Measurements from ENCODE around the gene RNF215. TPM values are rescaled to one million over a fixed set of nuclear protein-coding genes. Genes with fewer than 3 reads are reported as not detected.

Gene RNF215
- total and polyA plus RNA-seq, 7 experiments from 2014 or later = 0.08 to 10.8 (median 4.9) TPM

- intact Hi-C loops (cut with micrococcal nuclease) = no loop called here
- ATAC-seq = no peak
- H3K27me3 Mint-ChIP-seq = no peaks in the 10 kb centered on the region
Measured at GRCh38 chr22:30333707-30334087, 53.5 kb downstream of the RNF215 start.

GRCh38 chr22:30332994-30333706 lies 54.1 kb downstream of the RNF215 start:
- intact Hi-C loops (cut with micrococcal nuclease) = no loop called here

More at GRCh38 chr22:30333707-30334087, 53.5 kb downstream of the RNF215 start:
- peak overlapping the region in 8 of 9 donors; percentile 11 to 71 (median 56) for H3K27ac Mint-ChIP-seq
- H3K4me1 ChIP-seq (ENCODE audit: control insufficient read depth in 2 of 2, insufficient read depth in 2 of 2, low read length in 2 of 2) = peaks cover 0 to 5% of the 10 kb centered on the region in 2 donors
- H3K9me3 Mint-ChIP-seq = peaks cover 0 to 2% (median 0%) of the 10 kb centered on the region in 11 donors
- H3K4me1 Mint-ChIP-seq = peaks cover 0 to 37% (median 5%) of the 10 kb centered on the region in 7 donors
- no peak for DNase-seq
- no peak overlapping the region for H3K4me3 Mint-ChIP-seq
- POLR2A ChIA-PET = interaction anchor here (48.9 kb wide), 1 partner anchor 32 kb away, joined by 1265 read pairs; the partner anchor contains the start of gene CASTOR1
- peaks cover 3 to 41% (median 20%) of the 10 kb centered on the region in 5 donors for H3K36me3 Mint-ChIP-seq
- H3K36me3 ChIP-seq (ENCODE audit: control insufficient read depth in 2 of 3, insufficient read depth in 3 of 3, low read length in 3 of 3) = peaks cover 32 to 74% (median 49%) of the 10 kb centered on the region in 3 experiments
- no peaks in the 10 kb centered on the region for H3K27me3 ChIP-seq (ENCODE audit: control insufficient read depth in 2 of 2, insufficient read depth in 2 of 2, low read length in 2 of 2)
- no peak overlapping the region for H3K4me3 ChIP-seq (ENCODE audit: low read length)
- CTCF ChIA-PET = interaction anchor here (0.5 to 1.5 kb wide), 4 partner anchors 21 to 1089 kb away, joined by 3 to 4 read pairs (median 3); no protein-coding TSS in a partner anchor
- H3K9me3 ChIP-seq (ENCODE audit: control insufficient read depth in 2 of 3, low read length in 3 of 3) = no peaks in the 10 kb centered on the region
- H3K27ac ChIP-seq (ENCODE audit: low read depth, low read length) = peak overlapping the region; percentile 18

GRCh38 chr22:30332551-30332950 lies 54.7 kb downstream of the RNF215 start:
- H3K36me3 Mint-ChIP-seq = peaks cover 3 to 33% (median 16%) of the 10 kb centered on the region in 5 donors
- DNase-seq = no peak
- peaks cover 4 to 44% (median 10%) of the 10 kb centered on the region in 7 donors for H3K4me1 Mint-ChIP-seq
- ATAC-seq = no peak
- H3K27ac ChIP-seq (ENCODE audit: low read depth, low read length) = peak overlapping the region; percentile 31
- peaks cover 3 to 9% of the 10 kb centered on the region in 2 donors for H3K4me1 ChIP-seq (ENCODE audit: control insufficient read depth in 2 of 2, insufficient read depth in 2 of 2, low read length in 2 of 2)
- no peaks in the 10 kb centered on the region for H3K9me3 Mint-ChIP-seq
- H3K27me3 Mint-ChIP-seq = no peaks in the 10 kb centered on the region
- H3K36me3 ChIP-seq (ENCODE audit: control insufficient read depth in 2 of 3, insufficient read depth in 3 of 3, low read length in 3 of 3) = peaks cover 28 to 62% (median 41%) of the 10 kb centered on the region in 3 experiments
- CTCF ChIA-PET = interaction anchor here (1.0 to 1.1 kb wide), 3 partner anchors 22 to 45 kb away, joined by 3 read pairs; no protein-coding TSS in a partner anchor
- intact Hi-C loops (cut with micrococcal nuclease) = no loop called here
- no peak overlapping the region for H3K4me3 ChIP-seq (ENCODE audit: low read length)
- H3K9me3 ChIP-seq (ENCODE audit: control insufficient read depth in 2 of 3, low read length in 3 of 3) = no peaks in the 10 kb centered on the region
- H3K27ac Mint-ChIP-seq = peak overlapping the region in 5 of 9 donors; percentile 58 to 77 (median 63)
- H3K4me3 Mint-ChIP-seq = no peak overlapping the region
- POLR2A ChIA-PET = interaction anchor here (1.6 to 48.9 kb wide), 2 partner anchors 12 to 31 kb away, joined by 5 to 1265 read pairs; partner anchors contain the start of gene CASTOR1
- no peaks in the 10 kb centered on the region for H3K27me3 ChIP-seq (ENCODE audit: control insufficient read depth in 2 of 2, insufficient read depth in 2 of 2, low read length in 2 of 2)

More at GRCh38 chr22:30332994-30333706, 54.1 kb downstream of the RNF215 start:
- Histone ChIP-seq H3K9me3 (ENCODE audit: control insufficient read depth in 2 of 3, low read length in 3 of 3) (no peaks in the 10 kb centered on the region), H3K27me3 (ENCODE audit: control insufficient read depth in 2 of 2, insufficient read depth in 2 of 2, low read length in 2 of 2) (no peaks in the 10 kb centered on the region), H3K27ac (ENCODE audit: low read depth, low read length) (peak overlapping the region; percentile 31), H3K36me3 (ENCODE audit: control insufficient read depth in 2 of 3, insufficient read depth in 3 of 3, low read length in 3 of 3) (peaks cover 28 to 68% (median 45%) of the 10 kb centered on the region in 3 experiments), H3K4me1 (ENCODE audit: control insufficient read depth in 2 of 2, insufficient read depth in 2 of 2, low read length in 2 of 2) (peaks cover 0 to 5% of the 10 kb centered on the region in 2 donors), H3K4me3 (ENCODE audit: low read length) (no peak overlapping the region)
- DNase-seq (no peak), ATAC-seq (no peak)
- Mint-ChIP-seq H3K27me3 (no peaks in the 10 kb centered on the region), H3K4me1 (peaks cover 0 to 39% (median 5%) of the 10 kb centered on the region in 7 donors), H3K36me3 (peaks cover 3 to 38% (median 19%) of the 10 kb centered on the region in 5 donors), H3K4me3 (peak overlapping the region in 1 of 10 donors; percentile 51), H3K27ac (peak overlapping the region in 7 of 9 donors; percentile 53 to 77 (median 59)), H3K9me3 (no peaks in the 10 kb centered on the region)
- CTCF ChIA-PET = interaction anchor here (0.5 to 1.1 kb wide), 3 partner anchors 21 to 1089 kb away, joined by 3 read pairs; no protein-coding TSS in a partner anchor
- POLR2A ChIA-PET = interaction anchor here (1.6 to 48.9 kb wide), 2 partner anchors 13 to 32 kb away, joined by 5 to 1265 read pairs; partner anchors contain the start of gene CASTOR1

Other genes starting within 250 kb of the RNF215 start
- gene LIF, start 140.7 kb downstream of the RNF215 start, total RNA-seq = 100 to 1,000 TPM in 1 of 5 experiments, under 1 TPM in 2, not detected in 2; 0.64 to 260 (median 0.98) TPM
- gene LIF, start 140.7 kb downstream of the RNF215 start, polyA plus RNA-seq = not detected
- 100 to 1,000 TPM in 1 of 5 experiments, 10 to 100 TPM in 2, 1 to 10 TPM in 1, under 1 TPM in 1; 0.49 to 158 (median 46.0) TPM for gene OSM, start 120.6 kb downstream of the RNF215 start, total RNA-seq
- 1 to 10 TPM; 2.0 to 6.3 TPM for gene OSM, start 120.6 kb downstream of the RNF215 start, polyA plus RNA-seq
- 10 to 100 TPM; 12.4 to 21.3 (median 17.9) TPM for gene CASTOR1, start 97.9 kb downstream of the RNF215 start, total RNA-seq
- gene CASTOR1, start 97.9 kb downstream of the RNF215 start, polyA plus RNA-seq = 10 to 100 TPM; 19.0 to 43.0 TPM
- gene TBC1D10A, start 60.5 kb downstream of the RNF215 start, total RNA-seq = 10 to 100 TPM; 47.2 to 73.8 (median 70.9) TPM
- 10 to 100 TPM; 62.6 to 84.7 TPM for gene TBC1D10A, start 60.5 kb downstream of the RNF215 start, polyA plus RNA-seq
- gene SF3A1, start 30.5 kb downstream of the RNF215 start, total RNA-seq = 100 to 1,000 TPM; 267 to 341 (median 284) TPM
- gene SF3A1, start 30.5 kb downstream of the RNF215 start, polyA plus RNA-seq = 100 to 1,000 TPM in 1 of 2 donors, 10 to 100 TPM in 1; 83.2 to 115 TPM
- gene CCDC157, start 30.4 kb downstream of the RNF215 start, total RNA-seq = 1 to 10 TPM; 1.8 to 6.9 (median 3.2) TPM
- 1 to 10 TPM; 1.4 to 2.1 TPM for gene CCDC157, start 30.4 kb downstream of the RNF215 start, polyA plus RNA-seq
- 100 to 1,000 TPM in 1 of 5 experiments, 10 to 100 TPM in 4; 10.7 to 147 (median 16.5) TPM for gene SEC14L2, start 9.6 kb upstream of the RNF215 start, total RNA-seq
- gene SEC14L2, start 9.6 kb upstream of the RNF215 start, polyA plus RNA-seq = 10 to 100 TPM; 12.7 to 20.7 TPM
- gene MTFP1, start 38.4 kb upstream of the RNF215 start, total RNA-seq = 10 to 100 TPM; 10.2 to 68.2 (median 23.6) TPM
- 10 to 100 TPM; 26.7 to 30.4 TPM for gene MTFP1, start 38.4 kb upstream of the RNF215 start, polyA plus RNA-seq
- gene SEC14L3, start 84.6 kb upstream of the RNF215 start, total RNA-seq = not detected
- not detected for gene SEC14L3, start 84.6 kb upstream of the RNF215 start, polyA plus RNA-seq
- gene SEC14L4, start 118.3 kb upstream of the RNF215 start, total RNA-seq = not detected
- not detected for gene SEC14L4, start 118.3 kb upstream of the RNF215 start, polyA plus RNA-seq
- gene SEC14L6, start 159.3 kb upstream of the RNF215 start, total RNA-seq = not detected
- gene SEC14L6, start 159.3 kb upstream of the RNF215 start, polyA plus RNA-seq = not detected
- 1 to 10 TPM in 2 of 5 experiments, under 1 TPM in 1, not detected in 2; 0.56 to 4.8 (median 4.0) TPM for gene GAL3ST1, start 187.3 kb upstream of the RNF215 start, total RNA-seq
- gene GAL3ST1, start 187.3 kb upstream of the RNF215 start, polyA plus RNA-seq = 1 to 10 TPM in 1 of 2 donors, under 1 TPM in 1; 0.21 to 2.4 TPM
- 10 to 100 TPM; 40.6 to 84.2 (median 56.3) TPM for gene PES1, start 204.5 kb upstream of the RNF215 start, total RNA-seq
- gene PES1, start 204.5 kb upstream of the RNF215 start, polyA plus RNA-seq = 10 to 100 TPM; 34.6 to 62.3 TPM
- 1 to 10 TPM in 3 of 5 experiments, under 1 TPM in 2; 0.57 to 8.9 (median 1.3) TPM for gene TCN2, start 219.8 kb upstream of the RNF215 start, total RNA-seq
- gene TCN2, start 219.8 kb upstream of the RNF215 start, polyA plus RNA-seq = under 1 TPM; 0.69 to 0.79 TPM
- gene SLC35E4, start 248.4 kb upstream of the RNF215 start, total RNA-seq = 1 to 10 TPM; 2.0 to 5.2 (median 3.4) TPM
- 1 to 10 TPM in 1 of 2 donors, under 1 TPM in 1; 0.85 to 1.9 TPM for gene SLC35E4, start 248.4 kb upstream of the RNF215 start, polyA plus RNA-seq

Data from naive thymus-derived CD4-positive, alpha-beta T cell (primary cell).